ENCODE data around the gene EIF4H. TPM values are rescaled to one million over a fixed set of nuclear protein-coding genes. Genes with fewer than 3 reads are reported as not detected.

Gene EIF4H
- total and polyA plus RNA-seq, 9 of the 15 experiments (the other 6 are each of a cell fraction or from before 2014, with no cell fraction given): 11.0 to 435 (median 319) TPM

GRCh38 chr7:74219416-74219815, 45.3 kb downstream of the EIF4H start:
- intact Hi-C loops (cut with micrococcal nuclease): no loop called here
- FAIRE-seq (no peak), DNase-seq (ENCODE audit: extremely low read depth in 1 of 4, low spot score in 3 of 4) (no peak), ATAC-seq (peak; percentile 4; the same call in 2 of the 3 replicates)
- BruUV-seq (replicated peaks): no TSS peak
- ChIA-PET CTCF (ENCODE audit: low intra/inter-chr PET ratio) (no interaction called here), POLR2A (no interaction called here)
- 0 out of 2 replicates have a peak, but pooled peaks have one; percentile 47 for TF ChIP-seq POLR2G (IDR thresholded peaks at IDR 0.05; ENCODE audit: low read depth, low read length)
- no peak for TF ChIP-seq ZFP30 (CRISPR knock-in tag; IDR thresholded peaks at IDR 0.05; ENCODE audit: borderline replicate concordance)
- 0 out of 3 replicates have a peak, but pooled peaks cover 4% of the 10 kb centered on the region for H3K36me3 ChIP-seq (ENCODE audit: control insufficient read depth, insufficient read depth, low read length)
- H3K4me2 ChIP-seq (ENCODE audit: insufficient read depth, low read length): no peak overlapping the region
- H3K27ac ChIP-seq (ENCODE audit: extremely low read depth, low read depth, low read length): no peak overlapping the region
- H3K4me3 ChIP-seq: no peak overlapping the region
- 52% methylated on average over 9 of the region's 11 CpGs for whole genome bisulfite sequencing (ENCODE audit: insufficient coverage, low coverage, missing lambda C conversion rate)
- in situ Hi-C loops (cut with MboI): no loop called here
- no peaks in the 10 kb centered on the region for H3K9me1 ChIP-seq (ENCODE audit: control insufficient read depth, insufficient read depth, low read length)
- no peaks in the 10 kb centered on the region for H3K27me3 ChIP-seq (ENCODE audit: control insufficient read depth in 2 of 2, insufficient read depth in 2 of 2, low read length in 2 of 2)
- H3K79me2 ChIP-seq (ENCODE audit: control insufficient read depth, insufficient read depth, low read length): no peaks in the 10 kb centered on the region
- peak overlapping the region in 1 of 2 experiments; percentile 37; a peak in 2 of 4 replicates for H3K9ac ChIP-seq (ENCODE audit: insufficient read depth in 1 of 2, low read depth in 2 of 2, low read length in 2 of 2)
- no peaks in the 10 kb centered on the region; the same call in 1 of the 2 replicates for H4K20me1 ChIP-seq (replicated peaks; ENCODE audit: control insufficient read depth, insufficient read depth, low read length)
- peaks cover 0 to 32% of the 10 kb centered on the region in 2 experiments; a peak in 3 of 5 replicates for H3K4me1 ChIP-seq (replicated peaks in 1 of 2; ENCODE audit: control insufficient read depth in 2 of 2, insufficient read depth in 2 of 2, low read length in 2 of 2)
- no peak overlapping the region for H2AFZ ChIP-seq (ENCODE audit: low read depth, low read length)
- H3K9me3 ChIP-seq (replicated peaks; ENCODE audit: control insufficient read depth, insufficient read depth, low read depth, low read length): no peaks in the 10 kb centered on the region

GRCh38 chr7:74220229-74220628, 46.1 kb downstream of the EIF4H start:
- H3K9me1 ChIP-seq (ENCODE audit: control insufficient read depth, insufficient read depth, low read length): no peaks in the 10 kb centered on the region
- CTCF ChIA-PET (ENCODE audit: low intra/inter-chr PET ratio): no interaction called here
- no peak overlapping the region for H2AFZ ChIP-seq (ENCODE audit: low read depth, low read length)
- intact Hi-C loops (cut with micrococcal nuclease): no loop called here
- DNase-seq (ENCODE audit: extremely low read depth in 1 of 4, low spot score in 3 of 4) (no peak), FAIRE-seq (no peak), ATAC-seq (peak; percentile 35)
- H3K27me3 ChIP-seq (ENCODE audit: control insufficient read depth in 2 of 2, insufficient read depth in 2 of 2, low read length in 2 of 2): no peaks in the 10 kb centered on the region
- no peaks in the 10 kb centered on the region for H3K79me2 ChIP-seq (ENCODE audit: control insufficient read depth, insufficient read depth, low read length)
- TF ChIP-seq MAFG (tag; conservative IDR thresholded peaks at IDR 0.05) (no peak), POLR2G (IDR thresholded peaks at IDR 0.05; ENCODE audit: low read depth, low read length) (peak; percentile 51; the same call in 1 of the 2 replicates), PKNOX1 (IDR thresholded peaks at IDR 0.05) (no peak)
- no peak overlapping the region; a peak in 1 of 4 replicates for H3K9ac ChIP-seq (ENCODE audit: insufficient read depth in 1 of 2, low read depth in 2 of 2, low read length in 2 of 2)
- H3K27ac ChIP-seq (ENCODE audit: extremely low read depth, low read depth, low read length): no peak overlapping the region
- 55% methylated on average over 9 of the region's 9 CpGs for WGBS (ENCODE audit: insufficient coverage, low coverage, missing lambda C conversion rate)
- no peak overlapping the region for H3K4me2 ChIP-seq (ENCODE audit: insufficient read depth, low read length)
- POLR2A ChIA-PET: interaction anchor here (1.4 kb wide), 1 partner anchor 38 kb away, joined by 3 read pairs; no protein-coding TSS in a partner anchor
- no TSS peak for BruUV-seq (replicated peaks)
- peaks cover 8% of the 10 kb centered on the region; the same call in 1 of the 3 replicates for H3K36me3 ChIP-seq (ENCODE audit: control insufficient read depth, insufficient read depth, low read length)
- H3K4me3 ChIP-seq: no peak overlapping the region
- no peaks in the 10 kb centered on the region for H3K9me3 ChIP-seq (replicated peaks; ENCODE audit: control insufficient read depth, insufficient read depth, low read depth, low read length)
- in situ Hi-C loops (cut with MboI): no loop called here
- H4K20me1 ChIP-seq (replicated peaks; ENCODE audit: control insufficient read depth, insufficient read depth, low read length): no peaks in the 10 kb centered on the region; the same call in 1 of the 2 replicates
- H3K4me1 ChIP-seq (replicated peaks in 1 of 2; ENCODE audit: control insufficient read depth in 2 of 2, insufficient read depth in 2 of 2, low read length in 2 of 2): peaks cover 0 to 30% of the 10 kb centered on the region in 2 experiments; a peak in 3 of 5 replicates

Measured in K562 (cell line).